ENCODE data around the gene ZNF438. TPM values are rescaled to one million over a fixed set of nuclear protein-coding genes. Genes with fewer than 3 reads are reported as not detected.
A peak's percentile ranks its signal among the peaks of the same experiment; 100 is the strongest.
"Not testable (repeated sequence)": the region's sequence is repeated elsewhere in the genome, so short reads cannot be mapped to it uniquely, and the experiment has no call there.

ZNF438 gene
- total RNA-seq, 1 donor from 2014 or later: 1.3 TPM

DNA sequence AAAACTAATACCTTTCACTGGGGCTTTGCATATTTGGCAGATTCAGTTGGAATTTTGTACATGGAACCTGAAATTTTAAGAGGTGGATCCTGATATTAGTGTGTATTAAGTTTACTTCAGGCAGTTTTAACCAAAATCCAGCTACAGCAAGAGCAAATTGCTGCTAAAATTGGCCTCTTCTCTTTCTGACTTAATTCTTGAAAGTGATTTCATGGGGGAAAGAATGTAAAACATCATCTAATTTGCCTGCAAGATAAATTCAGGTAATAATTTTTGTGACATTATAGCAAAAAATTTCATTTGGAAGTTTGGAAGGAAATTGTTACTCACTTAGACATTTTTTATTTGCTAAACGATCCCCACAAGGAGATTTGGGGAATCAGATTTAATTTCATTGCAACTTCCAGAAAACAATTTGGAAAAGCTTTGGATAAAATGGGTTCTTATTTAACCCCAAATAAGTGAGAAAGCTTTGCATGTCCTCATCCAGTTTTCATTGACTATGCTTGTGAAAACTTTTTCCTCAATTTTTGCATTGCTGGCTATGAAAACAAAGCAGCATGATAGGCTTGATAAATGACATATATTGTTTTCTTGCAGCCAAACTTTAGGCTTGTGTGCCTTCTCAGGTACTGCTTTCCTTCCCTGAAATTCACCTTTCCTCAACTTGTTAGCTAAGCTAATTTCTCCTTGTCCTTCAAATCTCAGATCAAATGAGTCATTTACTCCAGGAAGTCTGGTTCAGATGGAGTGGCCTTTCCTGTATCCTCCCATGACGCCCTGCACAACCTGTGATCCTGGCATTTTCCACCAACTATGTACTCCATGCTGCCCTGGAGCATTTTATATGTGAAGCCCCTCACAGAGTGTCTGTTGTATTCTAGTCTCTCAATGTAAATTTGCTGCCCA lies 27.4 kb upstream of the ZNF438 start:
- Histone ChIP-seq H4K20me1 (ENCODE audit: low read depth) (no peaks in the 10 kb centered on the region), H3K79me2 (ENCODE audit: low read depth) (no peaks in the 10 kb centered on the region), H3K4me2 (no peak overlapping the region), H3K27ac (no peak overlapping the region), H3K9ac (no peak overlapping the region), H3K4me3 (no peak overlapping the region), H3F3A (ENCODE audit: low read depth) (no peaks in the 10 kb centered on the region), H3K9me3 (ENCODE audit: low read depth) (no peaks in the 10 kb centered on the region), H2AFZ (replicated peaks) (no peak overlapping the region), H3K4me1 (no peaks in the 10 kb centered on the region), H3K36me3 (no peaks in the 10 kb centered on the region), H3K27me3 (no peaks in the 10 kb centered on the region)
- no peak for DNase-seq (ENCODE audit: low spot score)
- no peaks in the 10 kb centered on the region for H3K27me3 Mint-ChIP-seq (ENCODE audit: insufficient read depth, low read depth)
- no peaks in the 10 kb centered on the region for H3K36me3 Mint-ChIP-seq
- peaks cover 2% of the 10 kb centered on the region for H3K4me1 Mint-ChIP-seq
- no peak overlapping the region for H3K27ac Mint-ChIP-seq
- TF ChIP-seq EZH2 (IDR thresholded peaks at IDR 0.05) (no peak), EZH2phosphoT487 (IDR thresholded peaks at IDR 0.05) (no peak)
- TF ChIP-seq, protein P1, sequence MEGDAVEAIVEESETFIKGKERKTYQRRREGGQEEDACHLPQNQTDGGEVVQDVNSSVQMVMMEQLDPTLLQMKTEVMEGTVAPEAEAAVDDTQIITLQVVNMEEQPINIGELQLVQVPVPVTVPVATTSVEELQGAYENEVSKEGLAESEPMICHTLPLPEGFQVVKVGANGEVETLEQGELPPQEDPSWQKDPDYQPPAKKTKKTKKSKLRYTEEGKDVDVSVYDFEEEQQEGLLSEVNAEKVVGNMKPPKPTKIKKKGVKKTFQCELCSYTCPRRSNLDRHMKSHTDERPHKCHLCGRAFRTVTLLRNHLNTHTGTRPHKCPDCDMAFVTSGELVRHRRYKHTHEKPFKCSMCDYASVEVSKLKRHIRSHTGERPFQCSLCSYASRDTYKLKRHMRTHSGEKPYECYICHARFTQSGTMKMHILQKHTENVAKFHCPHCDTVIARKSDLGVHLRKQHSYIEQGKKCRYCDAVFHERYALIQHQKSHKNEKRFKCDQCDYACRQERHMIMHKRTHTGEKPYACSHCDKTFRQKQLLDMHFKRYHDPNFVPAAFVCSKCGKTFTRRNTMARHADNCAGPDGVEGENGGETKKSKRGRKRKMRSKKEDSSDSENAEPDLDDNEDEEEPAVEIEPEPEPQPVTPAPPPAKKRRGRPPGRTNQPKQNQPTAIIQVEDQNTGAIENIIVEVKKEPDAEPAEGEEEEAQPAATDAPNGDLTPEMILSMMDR (IDR thresholded peaks at IDR 0.05): no peak
- H3K4me3 Mint-ChIP-seq: no peak overlapping the region
- H3K9me3 Mint-ChIP-seq: peaks cover 7% of the 10 kb centered on the region

GRCh38 chr10:31056678-31057077 lies 25.0 kb upstream of the ZNF438 start:
- not testable (repeated sequence) for H4K20me1 ChIP-seq (ENCODE audit: low read depth); H3K36me3 Mint-ChIP-seq; H2AFZ ChIP-seq (replicated peaks); H3F3A ChIP-seq (ENCODE audit: low read depth); H3K4me2 ChIP-seq; H3K9me3 Mint-ChIP-seq; H3K9ac ChIP-seq; H3K27ac Mint-ChIP-seq; H3K4me1 Mint-ChIP-seq; H3K27me3 ChIP-seq; H3K27me3 Mint-ChIP-seq (ENCODE audit: insufficient read depth, low read depth); H3K4me3 Mint-ChIP-seq; H3K27ac ChIP-seq; DNase-seq (ENCODE audit: low spot score); H3K36me3 ChIP-seq; H3K9me3 ChIP-seq (ENCODE audit: low read depth); H3K4me3 ChIP-seq; H3K4me1 ChIP-seq; H3K79me2 ChIP-seq (ENCODE audit: low read depth)

DNA sequence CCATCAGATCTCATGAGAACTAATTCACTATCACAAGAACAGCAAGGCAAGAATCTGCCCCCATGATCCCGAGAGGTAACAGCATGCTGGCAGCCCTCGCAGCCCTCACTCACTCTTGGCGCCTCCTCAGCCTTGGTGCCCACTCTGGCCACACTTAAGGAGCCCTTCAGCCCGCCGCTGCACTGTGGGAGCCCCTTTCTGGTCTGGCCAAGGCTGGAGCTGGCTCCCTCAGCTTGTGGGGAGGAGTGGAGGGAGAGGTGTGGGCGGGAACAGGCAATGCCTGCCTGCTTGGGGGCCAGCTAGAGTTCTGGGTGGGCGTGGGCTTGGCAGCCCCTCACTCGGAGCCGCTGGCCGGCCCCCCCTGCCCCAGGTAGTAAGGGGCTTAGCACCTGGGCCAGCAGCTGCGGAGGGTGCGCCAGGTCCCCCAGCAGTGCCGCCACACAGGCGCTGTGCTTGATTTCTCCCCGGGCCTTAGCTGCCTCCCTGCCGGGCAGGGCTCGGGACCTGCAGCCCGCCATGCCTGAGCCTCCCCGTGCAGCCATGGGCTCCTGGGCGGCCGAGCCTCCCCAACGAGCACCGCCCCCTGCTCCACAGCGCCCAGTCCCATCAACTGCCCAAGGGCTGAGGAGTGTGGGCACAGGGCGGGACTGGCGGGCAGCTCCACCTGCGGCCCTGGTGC lies 24.0 kb upstream of the ZNF438 start:
- Histone ChIP-seq H3K9ac (no peak overlapping the region), H3K4me1 (no peaks in the 10 kb centered on the region), H3K79me2 (ENCODE audit: low read depth) (no peaks in the 10 kb centered on the region), H3F3A (ENCODE audit: low read depth) (no peaks in the 10 kb centered on the region), H3K27me3 (no peaks in the 10 kb centered on the region), H3K9me3 (ENCODE audit: low read depth) (no peaks in the 10 kb centered on the region), H4K20me1 (ENCODE audit: low read depth) (no peaks in the 10 kb centered on the region), H3K4me3 (no peak overlapping the region), H3K27ac (no peak overlapping the region), H3K36me3 (no peaks in the 10 kb centered on the region), H3K4me2 (no peak overlapping the region), H2AFZ (replicated peaks) (no peak overlapping the region)
- H3K27ac Mint-ChIP-seq: peak overlapping the region; percentile 15
- no peaks in the 10 kb centered on the region for H3K4me1 Mint-ChIP-seq
- DNase-seq (ENCODE audit: low spot score): no peak
- TF ChIP-seq EZH2 (IDR thresholded peaks at IDR 0.05): no peak
- TF ChIP-seq, protein P1 (IDR thresholded peaks at IDR 0.05): no peak
- no peak for TF ChIP-seq EZH2phosphoT487 (IDR thresholded peaks at IDR 0.05)
- peaks cover 7% of the 10 kb centered on the region for H3K9me3 Mint-ChIP-seq
- H3K36me3 Mint-ChIP-seq: no peaks in the 10 kb centered on the region
- no peak overlapping the region for H3K4me3 Mint-ChIP-seq
- H3K27me3 Mint-ChIP-seq (ENCODE audit: insufficient read depth, low read depth): no peaks in the 10 kb centered on the region

DNA sequence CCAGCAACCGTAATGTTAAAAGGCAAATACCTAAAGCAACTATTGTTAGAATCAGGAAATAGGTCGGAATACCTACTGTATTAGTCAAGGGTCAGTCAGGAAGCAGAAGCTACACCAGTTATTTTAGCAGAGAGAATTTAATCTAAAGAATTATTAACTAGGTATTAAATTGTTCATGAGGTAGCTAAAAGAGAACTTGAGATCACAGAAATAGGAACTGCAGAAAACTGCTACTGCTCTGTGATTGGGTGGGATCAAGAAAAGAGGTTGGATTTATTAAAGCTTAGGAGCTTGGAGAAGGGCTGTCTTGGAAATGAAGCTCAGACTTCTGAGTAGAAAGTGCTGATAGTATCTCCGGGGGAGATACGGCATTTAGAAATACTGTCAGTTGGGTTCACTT lies 20.0 kb upstream of the ZNF438 start:
- no peak overlapping the region for H3K9ac ChIP-seq
- no peak overlapping the region for H3K27ac Mint-ChIP-seq
- H3K36me3 ChIP-seq: no peaks in the 10 kb centered on the region
- H3K9me3 Mint-ChIP-seq: peaks cover 14% of the 10 kb centered on the region
- H3K27me3 ChIP-seq: no peaks in the 10 kb centered on the region
- H3K4me1 ChIP-seq: no peaks in the 10 kb centered on the region
- no peaks in the 10 kb centered on the region for H3K36me3 Mint-ChIP-seq
- no peak overlapping the region for H2AFZ ChIP-seq (replicated peaks)
- H3K9me3 ChIP-seq (ENCODE audit: low read depth): no peaks in the 10 kb centered on the region
- H4K20me1 ChIP-seq (ENCODE audit: low read depth): no peaks in the 10 kb centered on the region
- H3K4me3 ChIP-seq: no peak overlapping the region
- no peak overlapping the region for H3K4me2 ChIP-seq
- no peak overlapping the region for H3K27ac ChIP-seq
- H3K27me3 Mint-ChIP-seq (ENCODE audit: insufficient read depth, low read depth): no peaks in the 10 kb centered on the region
- H3K79me2 ChIP-seq (ENCODE audit: low read depth): no peaks in the 10 kb centered on the region
- no peaks in the 10 kb centered on the region for H3F3A ChIP-seq (ENCODE audit: low read depth)
- TF ChIP-seq, protein P1 (IDR thresholded peaks at IDR 0.05): no peak
- TF ChIP-seq EZH2phosphoT487 (IDR thresholded peaks at IDR 0.05) (no peak), EZH2 (IDR thresholded peaks at IDR 0.05) (no peak)
- peaks cover 3% of the 10 kb centered on the region for H3K4me1 Mint-ChIP-seq
- no peak overlapping the region for H3K4me3 Mint-ChIP-seq
- DNase-seq (ENCODE audit: low spot score): no peak

Data from neural progenitor cell (in vitro differentiated cells).